Neuronal stem cell (in vitro differentiated cells): Measurements from ENCODE around the gene ASTL.
A peak's percentile ranks its signal among the peaks of the same experiment; 100 is the strongest.

Experiments used
- DNase-seq: peaks from one replicate; pipeline ENCODE4 v3.0.0-alpha.2; 2013; ENCODE audit warnings: low spot score
- H2AFZ ChIP-seq: one replicate; pipeline ENCODE4 v1.6.1; 2013; ENCODE audit warnings: mild to moderate bottlenecking, low read length, inconsistent platforms
- H2AK5ac ChIP-seq: 2 replicates; pipeline ENCODE4 v1.6.1; 2013; ENCODE audit warnings: low read depth, mild to moderate bottlenecking, inconsistent platforms, low read length, moderate library complexity, mixed read lengths
- H2BK120ac ChIP-seq: 2 replicates; pipeline ENCODE4 v1.6.1; 2013; ENCODE audit warnings: low read depth, mild to moderate bottlenecking, inconsistent platforms, low read length, moderate library complexity, mixed read lengths
- H2BK12ac ChIP-seq: one replicate; pipeline ENCODE4 v1.6.1; 2013; ENCODE audit warnings: low read length, inconsistent platforms
- H2BK15ac ChIP-seq: 2 replicates; pipeline ENCODE4 v1.6.1; 2013; ENCODE audit warnings: mild to moderate bottlenecking, low read length, inconsistent platforms, mixed read lengths
- H2BK5ac ChIP-seq: one replicate; pipeline ENCODE4 v1.6.1; 2013; ENCODE audit warnings: inconsistent platforms, mild to moderate bottlenecking, low read length, moderate library complexity
- H3K14ac ChIP-seq: one replicate; pipeline ENCODE4 v1.6.1; 2013; ENCODE audit warnings: low read length, inconsistent platforms
- H3K18ac ChIP-seq: 2 replicates; pipeline ENCODE4 v1.6.1; 2013; ENCODE audit warnings: low read length, inconsistent platforms
- H3K23ac ChIP-seq: 2 replicates; pipeline ENCODE4 v1.6.1; 2013; ENCODE audit warnings: low read depth, mild to moderate bottlenecking, mixed read lengths, low read length, inconsistent platforms; ENCODE audit not compliant: poor library complexity
- H3K27ac ChIP-seq: replicated peaks from 3 replicates; pipeline ENCODE4 v1.5.1; 2013; ENCODE audit warnings: low read length, inconsistent platforms
- H3K27me3 ChIP-seq, 3 experiments: 2 replicates each; pipeline ENCODE4 v1.6.1; 2013; ENCODE audit warnings: low read length in 3 of 3, mild to moderate bottlenecking in 2 of 3, inconsistent platforms in 1 of 3, low read depth in 1 of 3, mixed read lengths in 1 of 3, moderate library complexity in 1 of 3; ENCODE audit not compliant: control insufficient read depth in 3 of 3, insufficient read depth in 3 of 3
- H3K36me3 ChIP-seq, 2 donors: replicated peaks in 1 of 2; 2 replicates each; pipeline ENCODE4 v1.6.1; 2013; ENCODE audit warnings: low read length in 2 of 2; ENCODE audit not compliant: control insufficient read depth in 2 of 2, insufficient read depth in 2 of 2
- H3K4ac ChIP-seq: 2 replicates; pipeline ENCODE4 v1.6.1; 2013; ENCODE audit warnings: inconsistent platforms, mild to moderate bottlenecking, low read length, moderate library complexity
- H3K4me1 ChIP-seq, 2 donors: 1 replicate in 1 of 2; 2 replicates in 1 of 2; pipeline ENCODE4 v1.6.1; 2013; ENCODE audit warnings: low read length in 2 of 2, low read depth in 1 of 2; ENCODE audit not compliant: control insufficient read depth in 2 of 2, insufficient read depth in 1 of 2
- H3K4me2 ChIP-seq: one replicate; pipeline ENCODE4 v1.6.1; 2013; ENCODE audit warnings: mild to moderate bottlenecking, low read length, inconsistent platforms; ENCODE audit not compliant: insufficient read depth, poor library complexity, severe bottlenecking
- H3K4me3 ChIP-seq, 2 donors: 2 replicates each; pipeline ENCODE4 v1.5.1; 2013; ENCODE audit warnings: low read length in 2 of 2, mild to moderate bottlenecking in 2 of 2, inconsistent platforms in 1 of 2, moderate library complexity in 1 of 2
- H3K79me1 ChIP-seq: one replicate; pipeline ENCODE4 v1.6.1; 2013; ENCODE audit warnings: low read depth, mild to moderate bottlenecking, inconsistent platforms, low read length, moderate library complexity
- H3K9ac ChIP-seq: one replicate; pipeline ENCODE4 v1.6.1; 2013; ENCODE audit warnings: mild to moderate bottlenecking, low read depth, low read length, inconsistent platforms; ENCODE audit not compliant: poor library complexity
- H3K9me3 ChIP-seq, 2 donors: replicated peaks in 1 of 2; 2 replicates each; pipeline versions ENCODE3 to v1.6.1; 2013; ENCODE audit warnings: low read length in 2 of 2, mild to moderate bottlenecking in 2 of 2, inconsistent platforms in 1 of 2, low read depth in 1 of 2, mixed read lengths in 1 of 2, moderate library complexity in 1 of 2; ENCODE audit not compliant: control insufficient read depth in 2 of 2, insufficient read depth in 1 of 2
- H4K8ac ChIP-seq: one replicate; pipeline ENCODE4 v1.6.1; 2013; ENCODE audit warnings: low read depth, mild to moderate bottlenecking, inconsistent platforms, low read length, moderate library complexity
- H4K91ac ChIP-seq: one replicate; pipeline ENCODE4 v1.6.1; 2013; ENCODE audit warnings: low read length, low read depth, mild to moderate bottlenecking, inconsistent platforms; ENCODE audit not compliant: poor library complexity
- WGBS, 2 donors: extraction: QIAGEN DNeasy Blood & Tissue Kit; methylation state at CpG; one replicate each; pipeline ENCODE4 v1.1.7; 2013; ENCODE audit warnings: missing lambda C conversion rate in 2 of 2, mixed read lengths in 1 of 2; ENCODE audit not compliant: insufficient read length in 2 of 2, insufficient replicate concordance in 1 of 2; ENCODE audit errors: extremely low coverage in 2 of 2; 5-methylcytosine and 5-hydroxymethylcytosine counted together

Gene ASTL

GRCh38 chr2:96153991-96154431 lies 15.7 kb upstream of the ASTL start:
- Histone ChIP-seq H3K9me3 (no peaks in the 10 kb centered on the region), H2BK15ac (peak overlapping the region; percentile 3), H3K4me2 (no peak overlapping the region), H3K79me1 (no peaks in the 10 kb centered on the region), H3K14ac (peak overlapping the region; percentile 73), H3K36me3 (no peaks in the 10 kb centered on the region), H4K91ac (no peak overlapping the region), H3K4me1 (peaks cover 17 to 22% of the 10 kb centered on the region in 2 donors), H3K9ac (no peak overlapping the region), H3K27ac (no peak overlapping the region), H2BK5ac (no peak overlapping the region), H3K4me3 (no peak overlapping the region), H2AFZ (no peak overlapping the region), H4K8ac (no peak overlapping the region), H2BK12ac (no peak overlapping the region), H2BK120ac (peak overlapping the region; percentile 77), H3K27me3 (peaks cover 0 to 6% (median 0%) of the 10 kb centered on the region in 3 experiments), H3K4ac (no peak overlapping the region), H3K18ac (peak overlapping the region; percentile 51), H2AK5ac (peak overlapping the region; percentile 9), H3K23ac (no peak overlapping the region)
- no CpG with 5 or more reads among the region's 7 CpGs for WGBS, 2 donors
- DNase-seq, result no peak

- Histone ChIP-seq H2BK15ac (peak overlapping the region; percentile 3), H3K36me3 (no peaks in the 10 kb centered on the region), H3K79me1 (no peaks in the 10 kb centered on the region), H3K4me3 (peak overlapping the region in 1 of 2 donors; percentile 60), H3K9ac (peak overlapping the region; percentile 38), H2BK5ac (peak overlapping the region; percentile 80), H3K4ac (no peak overlapping the region), H2AK5ac (peak overlapping the region; percentile 9), H3K14ac (no peak overlapping the region), H2BK12ac (no peak overlapping the region), H4K8ac (no peak overlapping the region), H3K4me1 (peaks cover 23 to 27% of the 10 kb centered on the region in 2 donors), H3K23ac (peak overlapping the region; percentile 10), H3K27me3 (peaks cover 0 to 13% (median 0%) of the 10 kb centered on the region in 3 experiments), H4K91ac (no peak overlapping the region), H3K18ac (peak overlapping the region; percentile 73), H3K9me3 (no peaks in the 10 kb centered on the region), H2AFZ (peak overlapping the region; percentile 78), H2BK120ac (peak overlapping the region; percentile 77), H3K4me2 (no peak overlapping the region), H3K27ac (no peak overlapping the region)
- no peak for DNase-seq
- no CpG with 5 or more reads among the region's 7 CpGs for WGBS, 2 donors
Measured at GRCh38 chr2:96153291-96153713, 15.0 kb upstream of the ASTL start.

GRCh38 chr2:96152304-96153161 lies 14.2 kb upstream of the ASTL start:
- Histone ChIP-seq H3K27ac (peak overlapping the region; percentile 14), H2BK15ac (peak overlapping the region; percentile 3), H2AFZ (peak overlapping the region; percentile 78), H3K9me3 (no peaks in the 10 kb centered on the region), H2AK5ac (peak overlapping the region; percentile 9), H4K8ac (peak overlapping the region; percentile 21), H3K14ac (no peak overlapping the region), H3K36me3 (no peaks in the 10 kb centered on the region), H3K79me1 (no peaks in the 10 kb centered on the region), H3K23ac (no peak overlapping the region), H3K4ac (no peak overlapping the region), H3K4me1 (peaks cover 25 to 30% of the 10 kb centered on the region in 2 donors), H3K4me3 (no peak overlapping the region), H3K27me3 (peaks cover 0 to 20% (median 0%) of the 10 kb centered on the region in 3 experiments), H3K9ac (no peak overlapping the region), H3K18ac (peak overlapping the region; percentile 73), H4K91ac (no peak overlapping the region), H2BK12ac (peak overlapping the region; percentile 10), H2BK5ac (peak overlapping the region; percentile 80), H3K4me2 (no peak overlapping the region), H2BK120ac (no peak overlapping the region)
- no CpG with 5 or more reads among the region's 13 CpGs for WGBS, 2 donors
- peak; percentile 38 for DNase-seq

- Histone ChIP-seq H2AK5ac (peak overlapping the region; percentile 59), H3K23ac (no peak overlapping the region), H2BK120ac (no peak overlapping the region), H3K27me3 (peaks cover 0 to 28% (median 4%) of the 10 kb centered on the region in 3 experiments), H2BK15ac (peak overlapping the region; percentile 64), H4K8ac (peak overlapping the region; percentile 21), H3K18ac (peak overlapping the region; percentile 61), H3K4me3 (no peak overlapping the region), H2BK12ac (peak overlapping the region; percentile 14), H2BK5ac (peak overlapping the region; percentile 30), H3K79me1 (no peaks in the 10 kb centered on the region), H3K4me1 (peaks cover 25 to 33% of the 10 kb centered on the region in 2 donors), H3K9me3 (no peaks in the 10 kb centered on the region), H3K14ac (no peak overlapping the region), H3K27ac (peak overlapping the region; percentile 14), H3K9ac (no peak overlapping the region), H3K4me2 (no peak overlapping the region), H3K4ac (no peak overlapping the region), H3K36me3 (no peaks in the 10 kb centered on the region), H2AFZ (peak overlapping the region; percentile 78), H4K91ac (no peak overlapping the region)
- no peak for DNase-seq
- no CpG with 5 or more reads among the region's 9 CpGs for WGBS, 2 donors
Measured at GRCh38 chr2:96151595-96152303, 13.4 kb upstream of the ASTL start.
